Right lobe of liver (tissue), 4 donors: ENCODE data around the gene VEGFA.

Experiments
- POLR2A ChIP-seq: fragments of 450-650 bp; IDR thresholded peaks from one replicate; pipeline ENCODE4 v1.6.1; 2017; ENCODE audit warnings: antibody characterized with exemption, mild to moderate bottlenecking
- TF ChIP-seq, protein P1 (sequence below), 4 donors: fragments of 200-600 bp in 3 of 4; fragments of 450-650 bp in 1 of 4; IDR thresholded peaks; one replicate each; pipeline versions ENCODE4 v1.5.1 to v1.8.0; 2016 to 2022; ENCODE audit warnings: antibody characterized with exemption in 4 of 4, mild to moderate bottlenecking in 2 of 4
- donor health status: DM: no; HTN: no; CAD: no.
- donor health status: DM: no; HTN: no; CAD: no.
- donor health status: DM: no; HTN: yes; CAD: no.

DNA sequence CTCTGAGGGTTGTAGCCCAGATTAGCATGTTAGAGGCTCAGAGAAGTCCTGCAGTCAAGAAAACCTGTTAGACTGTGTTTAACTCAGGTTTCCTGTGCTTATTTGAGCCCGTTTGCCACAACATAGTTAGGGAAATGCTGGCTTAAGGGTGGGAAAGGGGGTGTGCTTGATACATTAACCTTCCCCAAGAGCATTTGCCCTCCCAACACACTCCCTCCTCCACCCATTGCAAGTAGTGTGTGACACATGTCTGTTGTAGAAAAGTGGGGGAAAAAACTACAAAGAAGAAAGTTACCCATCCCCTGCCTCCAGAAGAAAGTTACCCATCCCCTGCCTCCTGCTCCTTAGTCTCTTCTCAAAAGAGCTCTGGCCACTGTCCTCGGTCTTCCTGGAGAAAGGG, 45.7 kb upstream of the VEGFA start:
- TF ChIP-seq, protein P1, sequence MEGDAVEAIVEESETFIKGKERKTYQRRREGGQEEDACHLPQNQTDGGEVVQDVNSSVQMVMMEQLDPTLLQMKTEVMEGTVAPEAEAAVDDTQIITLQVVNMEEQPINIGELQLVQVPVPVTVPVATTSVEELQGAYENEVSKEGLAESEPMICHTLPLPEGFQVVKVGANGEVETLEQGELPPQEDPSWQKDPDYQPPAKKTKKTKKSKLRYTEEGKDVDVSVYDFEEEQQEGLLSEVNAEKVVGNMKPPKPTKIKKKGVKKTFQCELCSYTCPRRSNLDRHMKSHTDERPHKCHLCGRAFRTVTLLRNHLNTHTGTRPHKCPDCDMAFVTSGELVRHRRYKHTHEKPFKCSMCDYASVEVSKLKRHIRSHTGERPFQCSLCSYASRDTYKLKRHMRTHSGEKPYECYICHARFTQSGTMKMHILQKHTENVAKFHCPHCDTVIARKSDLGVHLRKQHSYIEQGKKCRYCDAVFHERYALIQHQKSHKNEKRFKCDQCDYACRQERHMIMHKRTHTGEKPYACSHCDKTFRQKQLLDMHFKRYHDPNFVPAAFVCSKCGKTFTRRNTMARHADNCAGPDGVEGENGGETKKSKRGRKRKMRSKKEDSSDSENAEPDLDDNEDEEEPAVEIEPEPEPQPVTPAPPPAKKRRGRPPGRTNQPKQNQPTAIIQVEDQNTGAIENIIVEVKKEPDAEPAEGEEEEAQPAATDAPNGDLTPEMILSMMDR (IDR thresholded peaks at IDR 0.05): no peak
- no peak for TF ChIP-seq POLR2A
